ENCODE data around the gene CBX8. TPM values are rescaled to one million over a fixed set of nuclear protein-coding genes. Genes with fewer than 3 reads are reported as not detected.

The CBX8 gene
- total and polyA plus RNA-seq, 2 of the 13 experiments (the other 11 are each of a cell fraction or from before 2014, with no cell fraction given): 0.34 to 12.6 TPM

- peak; percentile 61 for TF ChIP-seq RFX3 (CRISPR knock-in tag; IDR thresholded peaks at IDR 0.05)
- TF ChIP-seq CREB1 (IDR thresholded peaks at IDR 0.05): no peak
- TF ChIP-seq CREB1 (CRISPR knock-in tag; IDR thresholded peaks at IDR 0.05): no peak
Measured at GRCh38 chr17:79810130-79811010, 13.5 kb upstream of the CBX8 start (continued).

- in situ Hi-C loops (cut with HindIII; ENCODE audit: extremely low pct_ligation_motif_present, low pct_unique_long_range_greater_than_20kb): loop anchor here (5.0 kb wide), 2 partner anchors 108 to 183 kb away; no protein-coding TSS in a partner anchor
- no TSS peak for BruUV-seq (replicated peaks)
- ATAC-seq (peak; percentile 2), FAIRE-seq (no peak), DNase-seq (ENCODE audit: low spot score) (no peak)
- Histone ChIP-seq H3K36me3 (replicated peaks in 1 of 2; ENCODE audit: control insufficient read depth in 1 of 2, insufficient read depth in 2 of 2, low read length in 2 of 2) (no peaks in the 10 kb centered on the region), H3K27me3 (ENCODE audit: control insufficient read depth in 1 of 2, insufficient read depth in 2 of 2, low read length in 2 of 2) (peaks cover 30 to 75% of the 10 kb centered on the region in 2 experiments), H3K9ac (ENCODE audit: insufficient read depth, low read depth, low read length) (0 out of 2 replicates have a peak overlapping the region, but pooled peaks have one; percentile 33), H3K4me3 (replicated peaks in 1 of 3; ENCODE audit: insufficient read depth in 1 of 3, low read depth in 2 of 3, low read length in 3 of 3) (peak overlapping the region in 2 of 3 experiments; percentile 19 to 47; a peak in 2 of 6 replicates), H4K20me1 (ENCODE audit: insufficient read depth, low read length) (no peaks in the 10 kb centered on the region), H3K9me3 (ENCODE audit: low read length) (no peaks in the 10 kb centered on the region), H2AFZ (ENCODE audit: low read length) (no peak overlapping the region), H3K4me2 (ENCODE audit: low read depth, low read length) (peak overlapping the region; percentile 63), H3K4me1 (ENCODE audit: insufficient read depth, low read length) (peaks cover 53% of the 10 kb centered on the region), H3K79me2 (ENCODE audit: insufficient read depth, low read length) (no peaks in the 10 kb centered on the region), H3K27ac (ENCODE audit: extremely low read length, insufficient read depth, low read length) (no peak overlapping the region)
- intact Hi-C loops (cut with micrococcal nuclease; ENCODE audit: unreplicated experiment): loop anchor here (2.0 kb wide), 1 partner anchor 183 kb away; no protein-coding TSS in a partner anchor
- ChIA-PET CTCF (ENCODE audit: low intra/inter-chr PET ratio, low total read pairs) (interaction anchor here (1.1 to 1.4 kb wide), 3 partner anchors 106 to 161 kb away, joined by 3 to 4 read pairs (median 3); no protein-coding TSS in a partner anchor), POLR2A (interaction anchor here (1.0 to 16.5 kb wide), 10 partner anchors 9 to 184 kb away, joined by 4 to 274 read pairs (median 11); partner anchors contain the start of genes CBX4 and CBX8)
- WGBS (ENCODE audit: low lambda C conversion rate): 9% methylated on average over 36 of the region's 40 CpGs
- TF ChIP-seq GMEB1 (CRISPR knock-in tag; IDR thresholded peaks at IDR 0.05; ENCODE audit: borderline replicate concordance) (no peak), ZNF607 (CRISPR knock-in tag; IDR thresholded peaks at IDR 0.05; ENCODE audit: borderline replicate concordance) (0 out of 2 replicates have a peak, but pooled peaks have one; percentile 35), SRSF4 (IDR thresholded peaks at IDR 0.05; ENCODE audit: low read depth, low read length, poor library complexity, severe bottlenecking) (no peak), NCOA2 (CRISPR knock-in tag; IDR thresholded peaks at IDR 0.05) (no peak), IKZF4 (CRISPR knock-in tag; IDR thresholded peaks at IDR 0.05; ENCODE audit: borderline replicate concordance, low read depth, not compliant biosample characterization) (no peak), MBNL3 (CRISPR knock-in tag; conservative IDR thresholded peaks at IDR 0.05) (no peak), HINFP (CRISPR knock-in tag; IDR thresholded peaks at IDR 0.05; ENCODE audit: low read depth) (no peak), ZSCAN21 (CRISPR knock-in tag; IDR thresholded peaks at IDR 0.05; ENCODE audit: borderline replicate concordance) (0 out of 2 replicates have a peak, but pooled peaks have one; percentile 13), FOXK2 (IDR thresholded peaks at IDR 0.05) (no peak), KDM2A (CRISPR knock-in tag; IDR thresholded peaks at IDR 0.05; ENCODE audit: borderline replicate concordance, low read depth) (0 out of 2 replicates have a peak, but pooled peaks have one; percentile 1), YY1 (IDR thresholded peaks at IDR 0.05; ENCODE audit: insufficient read depth, insufficient replicate concordance, low read depth, low read length) (peak; percentile 72), RNF2 (conservative IDR thresholded peaks at IDR 0.05; ENCODE audit: low read depth) (peak; percentile 11; the same call in 1 of the 2 replicates), ZBTB2 (CRISPR knock-in tag; IDR thresholded peaks at IDR 0.05; ENCODE audit: low read depth) (no peak)
Measured at GRCh38 chr17:79809530-79810129, 12.8 kb upstream of the CBX8 start.

Data from HepG2 (cell line).